ENCODE measurements around the gene UACA.

UACA gene

GRCh38 chr15:70703096-70703878 lies 60.1 kb downstream of the UACA start:
- WGBS (ENCODE audit: insufficient coverage): 96% methylated on average over 4 of the region's 7 CpGs
- Histone ChIP-seq H3K36me3 (ENCODE audit: control insufficient read depth in 4 of 4, insufficient read depth in 4 of 4, low read length in 3 of 4) (no peaks in the 10 kb centered on the region), H3K4me1 (ENCODE audit: control extremely low read depth in 1 of 4, control insufficient read depth in 4 of 4, insufficient read depth in 4 of 4, low read length in 3 of 4) (no peaks in the 10 kb centered on the region), H3K9me3 (ENCODE audit: control extremely low read depth in 1 of 5, control insufficient read depth in 4 of 5, insufficient read depth in 2 of 5, low read depth in 1 of 5, low read length in 4 of 5) (peaks cover 0 to 8% (median 0%) of the 10 kb centered on the region in 5 experiments), H3K4me3 (ENCODE audit: control insufficient read depth in 1 of 7, extremely low read depth in 1 of 7, insufficient read depth in 4 of 7, low read depth in 2 of 7, low read length in 6 of 7) (no peak overlapping the region), H3K27me3 (replicated peaks in 2 of 5; ENCODE audit: control insufficient read depth in 4 of 5, insufficient read depth in 5 of 5, low read length in 4 of 5) (peaks cover 3 to 29% (median 8%) of the 10 kb centered on the region in 5 experiments), H3K27ac (ENCODE audit: insufficient read depth in 1 of 2, low read depth in 1 of 2, low read length in 2 of 2, poor library complexity in 1 of 2, severe bottlenecking in 2 of 2) (no peak overlapping the region)
- no peak for DNase-seq
- CTCF ChIA-PET: interaction anchor here (0.6 to 1.3 kb wide), 3 partner anchors 21 to 116 kb away, joined by 3 to 5 read pairs (median 4); no protein-coding TSS in a partner anchor
- POLR2A ChIA-PET: no interaction called here

GRCh38 chr15:70702584-70702983 lies 60.8 kb downstream of the UACA start:
- ChIA-PET CTCF (interaction anchor here (0.6 to 1.2 kb wide), 2 partner anchors 20 to 116 kb away, joined by 3 read pairs; no protein-coding TSS in a partner anchor), POLR2A (no interaction called here)
- no peak for DNase-seq
- Histone ChIP-seq H3K4me1 (ENCODE audit: control extremely low read depth in 1 of 4, control insufficient read depth in 4 of 4, insufficient read depth in 4 of 4, low read length in 3 of 4) (no peaks in the 10 kb centered on the region), H3K36me3 (ENCODE audit: control insufficient read depth in 4 of 4, insufficient read depth in 4 of 4, low read length in 3 of 4) (no peaks in the 10 kb centered on the region), H3K27ac (ENCODE audit: insufficient read depth in 1 of 2, low read depth in 1 of 2, low read length in 2 of 2, poor library complexity in 1 of 2, severe bottlenecking in 2 of 2) (no peak overlapping the region), H3K9me3 (ENCODE audit: control extremely low read depth in 1 of 5, control insufficient read depth in 4 of 5, insufficient read depth in 2 of 5, low read depth in 1 of 5, low read length in 4 of 5) (peaks cover 0 to 8% (median 0%) of the 10 kb centered on the region in 5 experiments), H3K4me3 (ENCODE audit: control insufficient read depth in 1 of 7, extremely low read depth in 1 of 7, insufficient read depth in 4 of 7, low read depth in 2 of 7, low read length in 6 of 7) (no peak overlapping the region), H3K27me3 (replicated peaks in 2 of 5; ENCODE audit: control insufficient read depth in 4 of 5, insufficient read depth in 5 of 5, low read length in 4 of 5) (peaks cover 3 to 32% (median 7%) of the 10 kb centered on the region in 5 experiments)
- 100% methylated on average over 2 of the region's 2 CpGs for WGBS (ENCODE audit: insufficient coverage)

GRCh38 chr15:70701891-70702568 lies 61.3 kb downstream of the UACA start:
- no peak for DNase-seq
- 98% methylated on average over 8 of the region's 9 CpGs for WGBS (ENCODE audit: insufficient coverage)
- Histone ChIP-seq H3K9me3 (ENCODE audit: control extremely low read depth in 1 of 5, control insufficient read depth in 4 of 5, insufficient read depth in 2 of 5, low read depth in 1 of 5, low read length in 4 of 5) (peaks cover 0 to 4% (median 0%) of the 10 kb centered on the region in 5 experiments), H3K4me1 (ENCODE audit: control extremely low read depth in 1 of 4, control insufficient read depth in 4 of 4, insufficient read depth in 4 of 4, low read length in 3 of 4) (no peaks in the 10 kb centered on the region), H3K36me3 (ENCODE audit: control insufficient read depth in 4 of 4, insufficient read depth in 4 of 4, low read length in 3 of 4) (no peaks in the 10 kb centered on the region), H3K4me3 (ENCODE audit: control insufficient read depth in 1 of 7, extremely low read depth in 1 of 7, insufficient read depth in 4 of 7, low read depth in 2 of 7, low read length in 6 of 7) (no peak overlapping the region), H3K27ac (ENCODE audit: insufficient read depth in 1 of 2, low read depth in 1 of 2, low read length in 2 of 2, poor library complexity in 1 of 2, severe bottlenecking in 2 of 2) (no peak overlapping the region), H3K27me3 (replicated peaks in 2 of 5; ENCODE audit: control insufficient read depth in 4 of 5, insufficient read depth in 5 of 5, low read length in 4 of 5) (peaks cover 3 to 32% (median 5%) of the 10 kb centered on the region in 5 experiments)
- CTCF ChIA-PET: interaction anchor here (1.0 to 1.2 kb wide), 2 partner anchors 13 to 20 kb away, joined by 3 read pairs; no protein-coding TSS in a partner anchor
- POLR2A ChIA-PET: no interaction called here

- H3K9me3 ChIP-seq (ENCODE audit: control extremely low read depth in 1 of 5, control insufficient read depth in 4 of 5, insufficient read depth in 2 of 5, low read depth in 1 of 5, low read length in 4 of 5): no peaks in the 10 kb centered on the region
- no peak overlapping the region for H3K27ac ChIP-seq (ENCODE audit: insufficient read depth in 1 of 2, low read depth in 1 of 2, low read length in 2 of 2, poor library complexity in 1 of 2, severe bottlenecking in 2 of 2)
- peaks cover 3 to 36% (median 5%) of the 10 kb centered on the region in 5 experiments for H3K27me3 ChIP-seq (replicated peaks in 2 of 5; ENCODE audit: control insufficient read depth in 4 of 5, insufficient read depth in 5 of 5, low read length in 4 of 5)
- CTCF ChIA-PET: interaction anchor here (1.0 kb wide), 1 partner anchor 13 kb away, joined by 3 read pairs; no protein-coding TSS in a partner anchor
- no peak for DNase-seq
- no peaks in the 10 kb centered on the region for H3K4me1 ChIP-seq (ENCODE audit: control extremely low read depth in 1 of 4, control insufficient read depth in 4 of 4, insufficient read depth in 4 of 4, low read length in 3 of 4)
- WGBS (ENCODE audit: insufficient coverage): 100% methylated on average over 2 of the region's 2 CpGs
- POLR2A ChIA-PET: no interaction called here
- H3K36me3 ChIP-seq (ENCODE audit: control insufficient read depth in 4 of 4, insufficient read depth in 4 of 4, low read length in 3 of 4): no peaks in the 10 kb centered on the region
- no peak overlapping the region for H3K4me3 ChIP-seq (ENCODE audit: control insufficient read depth in 1 of 7, extremely low read depth in 1 of 7, insufficient read depth in 4 of 7, low read depth in 2 of 7, low read length in 6 of 7)
Measured at GRCh38 chr15:70701171-70701570, 62.2 kb downstream of the UACA start.

DNA sequence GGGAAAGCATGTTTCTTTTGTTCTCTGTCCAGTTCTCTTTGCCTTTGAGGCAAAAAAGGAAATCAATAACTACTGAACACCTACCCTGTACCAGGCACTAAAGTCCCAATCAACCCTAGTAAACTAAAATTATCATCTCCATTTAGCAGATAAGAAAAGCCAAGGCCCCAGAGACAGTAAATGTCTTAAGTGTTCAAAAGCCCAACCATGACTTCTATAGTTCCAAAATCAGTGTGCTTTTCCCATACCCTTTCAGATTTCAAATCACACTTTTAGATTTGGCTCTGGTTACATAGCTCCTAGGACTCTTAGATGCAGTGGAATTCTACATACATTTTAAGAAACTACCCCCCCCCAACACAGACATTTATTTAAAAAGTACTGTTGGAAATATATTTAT lies 63.5 kb downstream of the UACA start:
- Histone ChIP-seq H3K9me3 (ENCODE audit: control extremely low read depth in 1 of 5, control insufficient read depth in 4 of 5, insufficient read depth in 2 of 5, low read depth in 1 of 5, low read length in 4 of 5) (no peaks in the 10 kb centered on the region), H3K4me1 (ENCODE audit: control extremely low read depth in 1 of 4, control insufficient read depth in 4 of 4, insufficient read depth in 4 of 4, low read length in 3 of 4) (no peaks in the 10 kb centered on the region), H3K27me3 (replicated peaks in 2 of 5; ENCODE audit: control insufficient read depth in 4 of 5, insufficient read depth in 5 of 5, low read length in 4 of 5) (peaks cover 3 to 39% (median 7%) of the 10 kb centered on the region in 5 experiments), H3K36me3 (ENCODE audit: control insufficient read depth in 4 of 4, insufficient read depth in 4 of 4, low read length in 3 of 4) (no peaks in the 10 kb centered on the region), H3K27ac (ENCODE audit: insufficient read depth in 1 of 2, low read depth in 1 of 2, low read length in 2 of 2, poor library complexity in 1 of 2, severe bottlenecking in 2 of 2) (no peak overlapping the region), H3K4me3 (ENCODE audit: control insufficient read depth in 1 of 7, extremely low read depth in 1 of 7, insufficient read depth in 4 of 7, low read depth in 2 of 7, low read length in 6 of 7) (no peak overlapping the region)
- DNase-seq: no peak
- CTCF ChIA-PET: no interaction called here
- POLR2A ChIA-PET: no interaction called here

GRCh38 chr15:70698836-70699390 lies 64.4 kb downstream of the UACA start:
- H3K36me3 ChIP-seq (ENCODE audit: control insufficient read depth in 4 of 4, insufficient read depth in 4 of 4, low read length in 3 of 4): no peaks in the 10 kb centered on the region
- ChIA-PET CTCF (no interaction called here), POLR2A (no interaction called here)
- peaks cover 0 to 35% (median 7%) of the 10 kb centered on the region in 5 experiments for H3K27me3 ChIP-seq (replicated peaks in 2 of 5; ENCODE audit: control insufficient read depth in 4 of 5, insufficient read depth in 5 of 5, low read length in 4 of 5)
- WGBS (ENCODE audit: insufficient coverage): 100% methylated on average over 1 of the region's 3 CpGs
- DNase-seq: no peak
- no peaks in the 10 kb centered on the region for H3K9me3 ChIP-seq (ENCODE audit: control extremely low read depth in 1 of 5, control insufficient read depth in 4 of 5, insufficient read depth in 2 of 5, low read depth in 1 of 5, low read length in 4 of 5)
- no peak overlapping the region for H3K27ac ChIP-seq (ENCODE audit: insufficient read depth in 1 of 2, low read depth in 1 of 2, low read length in 2 of 2, poor library complexity in 1 of 2, severe bottlenecking in 2 of 2)
- H3K4me1 ChIP-seq (ENCODE audit: control extremely low read depth in 1 of 4, control insufficient read depth in 4 of 4, insufficient read depth in 4 of 4, low read length in 3 of 4): no peaks in the 10 kb centered on the region
- no peak overlapping the region for H3K4me3 ChIP-seq (ENCODE audit: control insufficient read depth in 1 of 7, extremely low read depth in 1 of 7, insufficient read depth in 4 of 7, low read depth in 2 of 7, low read length in 6 of 7)

GRCh38 chr15:70698426-70698825 lies 64.9 kb downstream of the UACA start:
- no peak for DNase-seq
- no peak overlapping the region for H3K4me3 ChIP-seq (ENCODE audit: control insufficient read depth in 1 of 7, extremely low read depth in 1 of 7, insufficient read depth in 4 of 7, low read depth in 2 of 7, low read length in 6 of 7)
- H3K27me3 ChIP-seq (replicated peaks in 2 of 5; ENCODE audit: control insufficient read depth in 4 of 5, insufficient read depth in 5 of 5, low read length in 4 of 5): peaks cover 0 to 33% (median 7%) of the 10 kb centered on the region in 5 experiments
- H3K36me3 ChIP-seq (ENCODE audit: control insufficient read depth in 4 of 4, insufficient read depth in 4 of 4, low read length in 3 of 4): no peaks in the 10 kb centered on the region
- no peaks in the 10 kb centered on the region for H3K4me1 ChIP-seq (ENCODE audit: control extremely low read depth in 1 of 4, control insufficient read depth in 4 of 4, insufficient read depth in 4 of 4, low read length in 3 of 4)
- H3K27ac ChIP-seq (ENCODE audit: insufficient read depth in 1 of 2, low read depth in 1 of 2, low read length in 2 of 2, poor library complexity in 1 of 2, severe bottlenecking in 2 of 2): no peak overlapping the region
- no peaks in the 10 kb centered on the region for H3K9me3 ChIP-seq (ENCODE audit: control extremely low read depth in 1 of 5, control insufficient read depth in 4 of 5, insufficient read depth in 2 of 5, low read depth in 1 of 5, low read length in 4 of 5)
- ChIA-PET CTCF (no interaction called here), POLR2A (no interaction called here)

Data from common myeloid progenitor, CD34-positive (primary cell).